ENCODE results near the gene CXorf38.

GRCh38 chrX:40623139-40623536 is 24.2 kb downstream of the CXorf38 start, which contains the start of gene MPC1L:
- no peak for TF ChIP-seq CTCF (IDR thresholded peaks at IDR 0.05)
- no peak for TF ChIP-seq POLR2A (IDR thresholded peaks at IDR 0.05)
